NOMO-1 (cell line): ENCODE measurements around the gene GNAQ.

ENCODE experiments used
- DNase-seq, 2 experiments: peaks; one replicate each; lab custom pipeline; 2025; ENCODE audit not compliant: unreplicated experiment in 2 of 2; lab: John Stamatoyannopoulos, UW

Gene GNAQ

DNA sequence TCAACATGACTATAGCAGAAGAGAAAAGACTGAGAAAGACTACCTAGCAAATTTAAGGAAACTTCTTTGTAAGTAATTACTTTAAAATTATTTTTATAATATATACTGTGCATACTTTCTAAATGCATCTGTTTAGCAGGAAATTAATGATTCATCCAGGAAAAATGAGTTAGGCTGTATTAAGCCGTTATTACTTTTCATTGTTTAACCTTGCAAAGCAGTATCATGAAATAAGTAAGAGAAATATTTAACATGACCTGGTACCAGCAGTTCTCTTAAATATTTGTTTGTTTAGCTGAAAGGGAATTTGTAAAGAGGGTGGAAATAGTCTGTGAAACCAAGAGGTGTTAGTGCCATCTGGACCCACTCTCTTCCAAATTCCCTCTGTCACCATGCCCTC is 175.0 kb downstream of the GNAQ start:
- no peak for DNase-seq

DNA sequence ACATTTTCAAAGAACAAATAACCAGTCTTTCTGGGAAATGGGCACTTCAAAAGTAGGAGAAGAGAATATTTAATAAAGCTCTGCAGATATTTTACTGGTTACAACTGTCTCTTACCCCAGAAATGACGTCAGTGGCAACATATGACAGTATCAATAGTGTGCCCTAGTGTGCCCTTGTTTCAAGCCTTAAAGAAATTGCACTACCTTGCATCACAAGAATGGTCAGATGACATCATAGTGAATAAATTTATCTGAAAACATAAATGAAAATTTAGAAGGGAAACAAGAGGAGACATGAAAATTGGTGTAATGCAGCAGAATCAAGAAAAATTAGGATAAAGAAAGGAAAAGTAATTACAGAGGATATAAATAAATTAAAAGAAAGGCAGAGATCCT is 176.7 kb downstream of the GNAQ start:
- DNase-seq = no peak

DNA sequence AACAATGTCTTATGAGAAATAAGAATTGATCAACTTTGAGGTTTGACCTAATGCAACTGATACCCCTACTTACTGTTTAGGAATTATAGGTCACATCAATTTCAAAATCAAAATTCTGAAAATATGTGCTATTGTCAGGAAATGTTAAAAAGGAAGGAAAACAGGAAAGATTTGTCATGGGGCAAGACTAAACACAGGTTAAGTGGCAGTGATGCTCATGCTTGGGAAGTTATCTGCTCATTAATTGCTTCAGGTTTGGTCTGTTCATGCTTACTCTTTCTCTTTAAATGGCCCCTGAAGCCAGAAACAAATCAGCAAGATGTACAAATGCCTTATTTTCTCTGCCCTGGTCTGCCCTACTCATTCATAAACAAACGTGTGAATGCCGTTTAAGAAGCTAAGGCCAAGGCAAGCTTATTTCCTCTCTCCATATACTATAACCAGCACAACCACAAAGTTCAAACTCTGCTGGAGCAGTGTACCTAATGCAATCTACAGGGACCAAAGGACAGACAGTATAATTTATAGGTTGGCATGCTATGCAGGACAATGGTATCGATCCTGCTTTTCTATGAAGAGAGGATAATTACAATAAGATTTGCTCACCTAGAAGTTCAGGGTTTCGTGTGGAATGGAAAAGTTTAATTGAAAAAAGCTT is 177.2 kb downstream of the GNAQ start:
- DNase-seq = no peak

DNA sequence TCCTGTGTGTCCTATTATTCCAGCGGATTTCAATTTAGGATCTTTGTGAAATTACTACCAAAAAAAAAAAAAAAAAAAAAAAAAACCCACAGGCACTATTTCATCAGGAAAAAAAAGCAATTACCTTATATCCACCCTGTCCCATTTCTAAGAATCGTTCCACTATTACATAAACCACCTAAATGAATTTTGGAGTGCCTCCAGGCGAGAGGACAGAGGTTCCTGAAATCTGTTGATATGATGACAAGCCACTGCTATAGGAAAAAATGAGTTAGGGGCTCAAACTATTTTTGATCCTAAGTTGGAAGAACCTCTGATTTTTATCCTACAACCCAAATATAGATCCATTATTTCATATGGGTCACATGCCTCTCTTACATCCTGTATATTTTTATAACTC is 177.9 kb downstream of the GNAQ start:
- DNase-seq = no peak

DNA sequence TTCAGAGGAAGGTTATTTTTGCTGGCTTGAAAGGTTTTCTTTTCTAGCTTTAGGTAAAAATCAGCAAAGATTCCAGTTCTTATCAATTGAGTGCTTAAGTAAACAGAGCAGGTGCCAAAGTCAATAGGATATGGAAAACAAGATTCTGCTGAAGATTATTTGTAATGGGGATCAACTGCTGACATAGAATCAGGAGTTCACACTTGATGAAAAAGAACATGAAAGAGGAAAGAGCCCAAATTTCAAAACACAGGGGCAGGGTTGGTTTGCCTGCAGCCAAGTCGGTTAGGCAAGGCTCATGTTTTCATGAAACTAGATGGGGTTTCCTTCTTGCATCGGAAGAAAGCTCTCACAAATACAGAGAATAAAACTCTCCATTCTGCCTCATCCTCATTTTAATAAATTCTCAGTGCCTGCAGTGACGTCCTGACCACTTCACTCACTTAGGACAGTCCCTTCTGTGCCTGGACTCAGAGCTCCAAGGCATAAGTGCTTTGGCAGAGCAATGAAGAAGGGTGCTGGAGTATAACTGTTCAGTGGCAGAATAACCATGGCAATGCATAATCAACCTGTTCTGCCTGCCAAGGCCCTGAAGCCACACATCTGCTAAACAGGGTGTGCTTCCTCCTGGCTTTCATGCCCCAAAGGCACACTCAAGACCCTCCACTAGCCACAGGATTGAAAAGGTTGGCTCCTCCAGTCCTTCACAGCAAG is 179.6 kb downstream of the GNAQ start:
- DNase-seq = no peak

DNA sequence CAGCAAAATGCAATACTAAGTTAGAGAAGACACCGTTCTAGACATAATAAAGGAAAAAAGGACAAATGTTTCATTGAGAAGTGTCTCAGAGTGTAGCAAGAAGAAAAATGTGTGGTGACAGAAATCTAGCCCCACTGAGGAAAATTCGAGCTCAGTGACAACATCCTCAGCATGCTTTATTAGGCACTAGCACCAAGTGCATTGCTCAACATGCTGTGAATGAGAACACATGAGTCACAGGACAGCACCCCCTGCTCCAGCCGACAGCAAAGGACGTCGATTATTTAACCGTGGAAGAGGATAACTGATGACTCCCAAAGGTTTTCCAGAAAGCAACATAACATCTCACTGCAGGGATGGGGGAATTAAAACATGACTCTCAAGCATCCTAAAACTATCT is 182.7 kb downstream of the GNAQ start:
- DNase-seq = peak in 1 of 2 experiments; percentile 36

DNA sequence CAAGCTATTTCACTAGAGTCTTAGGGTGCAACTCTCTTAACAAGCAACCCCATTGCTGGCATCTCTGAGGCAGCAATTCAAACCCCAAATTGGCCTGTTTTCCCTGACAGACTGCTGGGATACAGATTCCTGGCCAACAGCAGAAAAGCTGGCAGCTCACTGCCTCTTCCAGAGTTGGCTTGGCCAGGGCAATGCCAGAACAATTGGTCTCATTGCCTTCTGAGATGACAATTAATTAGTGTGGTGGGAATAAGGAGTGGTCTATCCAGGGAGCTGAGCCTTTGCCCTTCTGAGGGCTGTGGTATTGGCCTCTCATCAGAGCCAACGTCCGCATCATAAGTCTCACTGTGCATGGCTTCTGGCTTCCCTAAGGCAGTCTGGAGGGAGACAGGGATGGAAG is 183.2 kb downstream of the GNAQ start:
- no peak for DNase-seq

DNA sequence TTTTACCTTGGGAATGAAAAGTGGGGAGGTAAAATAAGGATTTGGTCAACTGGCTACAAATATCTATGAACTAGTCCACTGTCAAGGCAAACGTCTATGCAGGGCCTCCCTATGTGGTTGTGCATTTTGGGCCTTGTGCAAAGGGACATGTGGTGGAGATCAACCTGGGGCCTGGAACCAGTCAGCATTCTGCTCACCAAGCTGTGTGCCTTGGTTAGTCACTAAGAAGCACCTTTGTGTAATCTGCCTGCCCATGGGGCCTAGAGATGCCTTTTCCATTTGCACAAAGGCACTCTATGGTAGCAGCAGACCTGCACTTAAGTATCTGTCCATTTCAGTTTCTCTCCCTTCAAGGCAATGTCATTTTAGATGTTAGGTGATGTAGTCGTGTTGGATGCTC is 184.0 kb downstream of the GNAQ start:
- DNase-seq = no peak

DNA sequence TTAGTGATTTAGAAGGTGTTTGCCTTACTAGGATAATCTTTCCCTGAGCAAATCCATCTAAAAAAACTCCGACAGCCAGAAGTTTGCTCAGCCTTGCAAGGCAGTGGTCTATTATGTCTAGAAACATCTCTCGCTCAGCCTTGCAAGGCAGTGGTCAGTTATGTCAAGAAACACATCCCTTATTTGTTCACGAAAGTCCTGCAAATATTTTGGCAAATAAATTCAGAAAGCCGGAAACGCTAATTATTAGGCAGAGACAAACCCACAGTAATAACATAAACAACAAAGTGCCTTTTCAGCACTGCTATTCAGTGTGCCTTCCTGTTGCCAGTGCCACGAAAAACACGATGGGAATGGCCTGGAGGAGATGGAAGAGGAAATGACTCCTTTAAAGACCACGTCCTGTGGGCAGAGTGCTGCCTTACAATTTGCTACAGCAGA is 184.5 kb downstream of the GNAQ start:
- DNase-seq = no peak

DNA sequence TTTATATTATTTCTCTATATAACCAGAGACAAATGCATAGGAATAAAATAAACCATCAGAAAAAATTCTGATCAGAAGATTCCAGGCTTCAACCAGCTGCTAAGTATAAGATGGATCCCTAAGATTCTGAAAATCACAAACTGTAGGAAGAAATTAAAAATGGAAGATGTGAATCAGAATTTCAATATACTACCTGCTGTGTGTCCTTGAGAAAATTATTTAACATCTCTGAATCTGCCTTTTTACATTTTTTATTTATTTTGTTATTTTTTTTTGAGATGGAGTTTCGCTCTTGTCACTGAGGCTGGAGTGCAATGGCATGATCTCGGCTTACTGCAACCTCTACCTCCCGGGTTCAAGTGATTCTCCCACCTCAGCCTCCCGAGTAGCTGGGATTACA is 187.2 kb downstream of the GNAQ start:
- DNase-seq = no peak

DNA sequence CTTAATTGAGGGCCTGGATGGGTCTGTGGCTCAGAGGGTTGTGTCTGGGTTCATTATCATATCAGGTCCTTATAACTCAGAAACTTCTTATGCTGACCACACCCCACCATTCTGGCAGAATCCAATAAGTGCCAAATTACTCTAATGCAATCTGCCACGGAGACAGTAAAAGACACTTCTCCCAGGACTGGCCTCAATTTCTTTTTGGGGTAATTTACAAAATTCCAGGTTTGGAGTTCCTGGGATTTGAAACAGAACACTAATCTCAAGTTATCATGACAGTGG is 187.8 kb downstream of the GNAQ start:
- DNase-seq = no peak

DNA sequence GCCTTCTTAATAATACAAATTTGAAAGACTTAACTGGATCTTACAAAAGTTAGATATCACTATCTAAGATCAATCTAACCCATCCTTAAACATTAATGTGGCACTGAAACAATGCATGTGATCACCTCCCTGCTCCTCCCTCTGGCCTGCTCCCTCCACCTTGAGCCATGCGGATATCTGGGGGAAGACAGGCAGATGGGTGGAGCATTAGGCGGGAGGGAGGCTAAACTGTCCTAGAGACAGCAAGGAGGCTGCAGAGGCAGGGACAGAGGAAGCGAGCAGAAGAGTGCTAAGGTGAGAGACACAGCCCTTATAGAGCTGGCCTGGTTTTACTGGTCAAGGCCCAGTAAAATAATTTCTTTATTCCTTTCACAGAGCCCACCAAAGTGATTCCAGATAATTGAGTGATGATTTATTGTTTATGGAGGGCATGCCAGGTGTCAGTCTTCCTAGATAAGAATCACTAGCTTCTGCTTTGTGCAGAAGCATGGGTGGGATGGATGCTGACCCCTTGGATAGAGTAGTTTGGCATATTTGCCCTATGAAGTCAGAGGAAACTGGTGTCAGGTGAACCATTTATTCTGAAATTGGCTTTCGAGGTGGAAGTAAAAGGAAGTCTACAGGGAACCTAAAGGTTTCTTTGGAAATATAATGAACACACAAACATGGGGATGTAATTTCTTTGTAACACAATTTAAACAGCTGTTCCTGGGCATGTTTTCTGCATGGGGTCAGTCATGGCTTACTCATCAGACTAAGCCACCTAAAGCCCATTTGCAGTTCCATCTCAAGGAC is 188.3 kb downstream of the GNAQ start:
- no peak for DNase-seq

DNA sequence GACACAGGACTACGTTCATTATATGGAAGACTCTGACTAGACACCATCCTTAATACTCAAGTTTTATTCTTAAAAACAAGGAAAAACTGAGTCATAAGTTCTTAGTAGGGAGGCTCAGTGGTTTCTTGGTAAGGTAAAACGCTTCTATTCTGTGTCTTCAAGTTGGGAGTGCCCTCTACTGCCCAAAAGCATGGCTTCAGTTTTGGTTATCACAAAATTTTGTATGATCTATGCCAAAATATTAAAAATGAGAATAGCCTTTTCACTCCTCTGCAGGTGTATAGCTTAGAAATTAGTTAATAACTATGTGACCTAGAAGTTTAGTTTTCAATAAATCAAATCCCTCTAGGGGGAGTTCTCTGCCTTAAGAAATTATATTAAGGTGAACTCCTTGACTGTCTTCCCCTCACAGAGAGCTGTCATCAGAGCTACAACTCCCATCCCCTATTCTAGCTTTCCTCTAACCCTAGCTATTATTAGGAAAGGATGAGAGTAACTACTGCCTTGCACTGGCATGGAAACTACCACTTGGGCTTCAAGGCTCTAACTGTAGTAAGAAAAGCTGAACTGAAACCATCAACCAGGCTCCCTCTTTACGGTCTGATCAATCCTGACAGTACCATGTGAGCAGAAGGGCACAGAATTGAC is 189.7 kb downstream of the GNAQ start:
- DNase-seq = peak in 1 of 2 experiments; percentile 25

DNA sequence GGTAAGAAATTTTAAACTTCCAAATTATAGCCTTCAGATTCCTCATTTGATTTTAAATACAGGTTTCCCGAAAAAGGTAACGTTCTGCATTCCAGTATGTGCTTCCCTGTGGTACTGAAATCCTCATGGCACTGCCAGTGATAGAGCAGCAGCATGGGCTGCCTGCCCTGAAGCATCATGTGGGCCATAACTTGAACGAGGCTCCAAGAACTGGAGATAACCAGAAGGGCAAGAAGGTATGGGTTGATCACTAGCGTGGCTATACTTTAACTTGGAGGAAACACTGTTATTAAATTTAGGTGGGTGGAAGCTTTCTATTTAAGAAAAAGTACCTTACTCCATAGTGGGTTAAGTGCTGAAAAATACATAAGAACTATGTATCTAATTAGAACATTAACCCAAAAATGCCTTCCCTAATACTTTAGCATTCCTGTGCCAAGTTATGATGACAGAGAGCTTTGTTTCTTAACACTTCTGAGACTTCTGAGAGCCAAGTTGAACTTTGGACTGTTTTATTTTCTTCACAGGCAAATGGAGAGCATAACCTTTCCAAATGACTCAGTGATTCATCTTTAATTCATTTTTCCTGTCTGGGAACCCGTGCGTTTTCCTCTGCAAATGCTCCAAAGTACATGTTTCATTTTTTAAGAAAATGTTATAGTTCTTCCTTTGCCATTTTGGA is 192.0 kb downstream of the GNAQ start:
- DNase-seq = no peak

DNA sequence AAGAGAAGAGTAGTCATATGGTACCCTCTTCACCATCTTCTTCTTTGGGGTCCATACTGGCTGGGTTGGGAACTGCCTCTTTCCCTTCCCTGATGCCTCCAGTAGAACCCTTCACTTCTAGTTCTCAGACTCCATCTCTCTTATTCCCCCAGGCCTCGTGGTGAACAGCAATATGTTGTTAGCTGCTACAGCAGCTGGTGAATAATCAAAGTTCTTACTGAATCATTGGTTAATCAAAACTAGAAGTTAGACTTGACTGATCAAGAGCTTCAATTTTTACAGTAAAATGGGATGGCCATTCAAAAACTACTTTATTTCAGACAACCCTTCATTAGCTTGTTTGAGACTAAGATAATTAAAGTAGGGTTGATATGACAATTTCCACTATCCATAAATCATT is 192.6 kb downstream of the GNAQ start:
- no peak for DNase-seq

DNA sequence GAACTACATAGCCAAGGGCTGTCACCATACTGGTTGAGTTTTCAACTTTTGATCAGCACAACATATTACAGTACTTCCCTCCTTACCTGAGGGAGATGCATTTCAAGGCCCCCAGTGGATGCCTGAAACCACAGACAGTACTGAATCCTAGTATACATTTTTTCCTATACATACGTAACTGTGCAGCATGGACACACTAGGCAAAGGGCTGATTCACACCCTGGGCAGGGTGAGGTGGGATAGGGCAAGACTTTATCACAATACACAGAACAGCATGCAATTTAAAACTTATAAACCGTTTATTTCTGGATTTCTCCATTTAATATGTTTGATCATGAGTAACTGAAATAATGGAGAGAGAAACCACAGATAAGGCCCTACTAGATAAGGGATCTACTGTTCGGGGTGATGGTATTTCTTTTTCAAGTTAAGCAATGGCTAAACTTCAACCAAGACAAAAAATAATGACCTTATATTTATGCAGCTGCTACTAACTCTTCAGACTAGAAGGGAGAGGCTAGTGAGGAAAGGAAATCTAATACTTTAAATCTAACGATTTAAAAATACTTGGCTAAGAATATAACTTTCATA is 196.6 kb downstream of the GNAQ start:
- no peak for DNase-seq

DNA sequence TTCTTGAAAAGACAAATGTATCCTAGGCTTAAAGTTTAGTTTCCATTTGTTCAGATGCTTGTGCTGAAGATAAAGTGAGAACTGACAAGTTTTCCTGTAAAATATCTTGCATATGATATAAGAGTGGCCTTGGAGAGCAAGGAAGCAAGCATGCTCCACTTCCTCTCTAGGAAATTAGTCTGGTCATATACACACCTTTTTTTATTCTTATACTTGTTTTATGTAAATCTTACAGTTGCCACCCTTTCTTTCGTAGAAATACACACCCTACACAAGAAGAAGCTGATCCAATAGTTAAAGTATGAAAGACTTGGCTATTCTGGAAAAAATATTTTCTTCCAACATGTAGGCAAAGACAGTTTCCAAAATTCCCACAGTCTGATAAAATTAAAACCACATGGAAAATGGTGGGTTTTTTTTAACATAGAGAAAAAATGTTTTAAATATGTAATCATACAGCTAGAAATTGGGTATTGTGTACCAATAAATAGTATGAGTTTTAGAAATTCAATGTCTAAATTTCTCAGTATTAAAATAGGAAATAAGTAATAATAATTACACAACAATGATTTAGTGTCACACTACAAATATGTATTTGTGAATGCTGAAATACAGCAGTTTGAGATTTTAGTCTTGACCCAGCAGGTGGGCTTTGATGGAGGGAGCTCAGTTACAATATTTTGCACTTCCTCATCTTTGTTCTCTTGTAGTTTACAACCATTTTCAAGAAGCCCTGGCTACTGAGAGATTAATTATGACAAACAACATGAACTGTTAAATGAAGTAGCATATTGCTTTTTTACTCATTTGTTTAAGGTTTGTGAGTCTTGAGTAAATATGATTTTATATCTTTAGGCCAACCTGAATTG is 197.8 kb downstream of the GNAQ start:
- DNase-seq = no peak

DNA sequence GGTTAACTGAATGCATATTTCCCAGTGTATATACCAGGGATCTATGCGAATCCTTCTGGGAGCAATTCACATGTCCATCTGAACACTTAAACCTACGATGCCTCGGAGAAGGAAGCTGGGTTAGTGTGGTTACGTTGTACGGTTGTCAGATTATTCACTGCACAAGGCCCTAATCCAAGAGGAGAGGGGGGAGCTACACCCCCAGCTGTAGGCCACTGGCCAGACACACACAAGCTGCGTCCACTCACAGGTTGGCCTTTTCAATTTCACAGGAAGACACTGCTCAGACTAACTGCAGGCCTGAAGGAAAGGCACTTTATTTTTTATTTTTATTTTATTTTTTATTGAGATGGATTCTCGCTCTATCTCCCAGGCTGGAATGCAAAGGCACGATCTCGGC is 199.0 kb downstream of the GNAQ start:
- DNase-seq = no peak

DNA sequence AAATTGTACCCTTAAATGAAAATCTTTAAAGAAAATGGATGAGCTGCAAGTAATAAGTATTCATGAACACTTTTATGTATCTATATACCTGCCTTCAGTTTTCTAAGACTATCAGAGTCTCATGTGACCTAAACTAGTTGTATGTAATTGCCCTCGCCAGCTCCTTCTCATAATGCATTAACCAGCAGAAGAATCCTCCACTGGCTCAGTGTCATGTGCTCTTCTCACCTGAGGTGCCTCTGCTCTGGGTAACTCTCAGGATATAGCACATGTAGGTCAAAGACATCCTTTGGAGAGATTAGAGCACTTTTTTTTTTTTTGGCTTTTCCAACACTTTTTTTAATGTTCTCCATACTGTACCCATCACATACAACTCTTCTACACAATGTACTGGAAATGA is 199.8 kb downstream of the GNAQ start:
- no peak for DNase-seq
